Measurements from ENCODE around the gene MTF1. TPM values are rescaled to one million over a fixed set of nuclear protein-coding genes. Genes with fewer than 3 reads are reported as not detected.

MTF1 gene
- total RNA-seq, 6 experiments from 2014 or later: 20.2 to 24.4 (median 22.2) TPM

GRCh38 chr1:37849480-37849879 lies 9.9 kb downstream of the MTF1 start:
- Mint-ChIP-seq H3K4me1 (ENCODE audit: low read depth) (peaks cover 40% of the 10 kb centered on the region), H3K9me3 (no peaks in the 10 kb centered on the region)
- no peak for TF ChIP-seq CTCF (IDR thresholded peaks at IDR 0.05)

GRCh38 chr1:37846647-37847339 lies 12.6 kb downstream of the MTF1 start:
- DNase-seq: no peak
- H3K4me3 Mint-ChIP-seq: no peak overlapping the region; the same call in 1 of the 2 replicates
- peaks cover 8% of the 10 kb centered on the region; the same call in 1 of the 2 replicates for H3K36me3 Mint-ChIP-seq (ENCODE audit: low read depth)
- no peaks in the 10 kb centered on the region for H3K9me3 Mint-ChIP-seq
- TF ChIP-seq CTCF (IDR thresholded peaks at IDR 0.05): no peak
- peaks cover 25% of the 10 kb centered on the region for H3K4me1 Mint-ChIP-seq (ENCODE audit: low read depth)
- H3K27me3 Mint-ChIP-seq (ENCODE audit: insufficient read depth): no peaks in the 10 kb centered on the region
- H3K27ac Mint-ChIP-seq: no peak overlapping the region; the same call in 1 of the 2 replicates

More at GRCh38 chr1:37849480-37849879, 9.9 kb downstream of the MTF1 start:
- DNase-seq: no peak
- no peak overlapping the region for H3K27ac Mint-ChIP-seq
- no peak overlapping the region for H3K4me3 Mint-ChIP-seq
- H3K36me3 Mint-ChIP-seq (ENCODE audit: low read depth): peaks cover 8% of the 10 kb centered on the region
- no peaks in the 10 kb centered on the region for H3K27me3 Mint-ChIP-seq (ENCODE audit: insufficient read depth)

- peaks cover 8% of the 10 kb centered on the region; the same call in 1 of the 2 replicates for H3K36me3 Mint-ChIP-seq (ENCODE audit: low read depth)
- no peak for TF ChIP-seq CTCF (IDR thresholded peaks at IDR 0.05)
- H3K27ac Mint-ChIP-seq: no peak overlapping the region
- H3K4me3 Mint-ChIP-seq: no peak overlapping the region
- peaks cover 25% of the 10 kb centered on the region for H3K4me1 Mint-ChIP-seq (ENCODE audit: low read depth)
- no peaks in the 10 kb centered on the region for H3K9me3 Mint-ChIP-seq
- no peak for DNase-seq
- H3K27me3 Mint-ChIP-seq (ENCODE audit: insufficient read depth): no peaks in the 10 kb centered on the region
These were observed 13.6 kb downstream of the MTF1 start for GRCh38 chr1:37845786-37846185.

- no peak for DNase-seq
- no peaks in the 10 kb centered on the region for H3K9me3 Mint-ChIP-seq
- peaks cover 8% of the 10 kb centered on the region; the same call in 1 of the 2 replicates for H3K36me3 Mint-ChIP-seq (ENCODE audit: low read depth)
- no peak for TF ChIP-seq CTCF (IDR thresholded peaks at IDR 0.05)
- H3K4me1 Mint-ChIP-seq (ENCODE audit: low read depth): peaks cover 25% of the 10 kb centered on the region
- no peak overlapping the region for H3K4me3 Mint-ChIP-seq
- H3K27me3 Mint-ChIP-seq (ENCODE audit: insufficient read depth): no peaks in the 10 kb centered on the region
- H3K27ac Mint-ChIP-seq: no peak overlapping the region
These were observed 14.2 kb downstream of the MTF1 start for GRCh38 chr1:37845049-37845646.

GRCh38 chr1:37844536-37844935 lies 14.9 kb downstream of the MTF1 start:
- peaks cover 7% of the 10 kb centered on the region; the same call in 1 of the 2 replicates for H3K36me3 Mint-ChIP-seq (ENCODE audit: low read depth)

More at GRCh38 chr1:37844536-37844935, 14.9 kb downstream of the MTF1 start:
- Mint-ChIP-seq H3K4me3 (no peak overlapping the region), H3K9me3 (no peaks in the 10 kb centered on the region), H3K27me3 (ENCODE audit: insufficient read depth) (no peaks in the 10 kb centered on the region), H3K4me1 (ENCODE audit: low read depth) (peaks cover 25% of the 10 kb centered on the region), H3K27ac (no peak overlapping the region)
- no peak for DNase-seq
- no peak for TF ChIP-seq CTCF (IDR thresholded peaks at IDR 0.05)

Measured in HFFc6 (cell line).